Spinal cord (tissue), 10 donors: ENCODE data around the gene LDLRAD4. TPM values are rescaled to one million over a fixed set of nuclear protein-coding genes. Genes with fewer than 3 reads are reported as not detected.

Experiments used
- DNase-seq, 6 donors: peaks; one replicate each; pipeline versions ENCODE4 v3.0.0 to v3.0.0-alpha.2; 2013 to 2015; ENCODE audit warnings: low spot score in 6 of 6, low read depth in 4 of 6
- H3K27ac ChIP-seq: one replicate; pipeline ENCODE4 v1.5.1; 2013; ENCODE audit warnings: low read depth, low read length, control low read depth
- H3K27me3 ChIP-seq: one replicate; pipeline ENCODE4 v1.6.1; 2013; ENCODE audit warnings: low read length; ENCODE audit not compliant: control insufficient read depth, insufficient read depth
- H3K36me3 ChIP-seq: one replicate; pipeline ENCODE4 v1.6.1; 2013; ENCODE audit warnings: low read length; ENCODE audit not compliant: control insufficient read depth, insufficient read depth
- H3K4me1 ChIP-seq: one replicate; pipeline ENCODE4 v1.6.1; 2013; ENCODE audit warnings: low read length; ENCODE audit not compliant: control insufficient read depth, insufficient read depth
- H3K4me3 ChIP-seq: one replicate; pipeline ENCODE4 v1.5.1; 2013; ENCODE audit warnings: low read depth, low read length, control low read depth
- H3K9me3 ChIP-seq: one replicate; pipeline ENCODE4 v1.6.1; 2013; ENCODE audit warnings: low read length; ENCODE audit not compliant: control insufficient read depth, insufficient read depth
- WGBS: methylation state at CpG from one replicate; pipeline ENCODE4 v1.1.5; 2013; ENCODE audit warnings: missing lambda C conversion rate; ENCODE audit not compliant: insufficient coverage; 5-methylcytosine and 5-hydroxymethylcytosine counted together
- polyA plus RNA-seq, 2 donors: library from polyadenylated mRNA; unstranded; fragments of 120-200 nt; gene quantifications; one replicate each; pipeline ENCODE4 v1.2.1, GENCODE V29; 2013; ENCODE audit not compliant: insufficient read length in 2 of 2
- total RNA-seq, 2 donors: library from RNA; depleted of rRNA in 1 of 2; stranded (reverse); fragments of 120-200 nt in 1 of 2; fragments of >200 nt in 1 of 2; gene quantifications; one replicate each; pipeline versions ENCODE4 v1.2.3 to v1.2.4, GENCODE V29; 2013 to 2014
- donor health status: healthy.

The LDLRAD4 gene
- total and polyA plus RNA-seq, 4 donors = 26.7 to 67.7 (median 38.5) TPM

GRCh38 chr18:13481820-13482617 is 263.5 kb downstream of the LDLRAD4 start:
- peaks cover 17% of the 10 kb centered on the region for H3K4me1 ChIP-seq
- peaks cover 13% of the 10 kb centered on the region for H3K36me3 ChIP-seq
- no peak for DNase-seq
- H3K27me3 ChIP-seq = no peaks in the 10 kb centered on the region
- H3K27ac ChIP-seq = no peak overlapping the region
- 84% methylated on average over 11 of the region's 14 CpGs for WGBS
- H3K9me3 ChIP-seq = peaks cover 2% of the 10 kb centered on the region
- H3K4me3 ChIP-seq = no peak overlapping the region

GRCh38 chr18:13482618-13482945 is 264.0 kb downstream of the LDLRAD4 start:
- 90% methylated on average over 1 of the region's 1 CpG for WGBS
- Histone ChIP-seq H3K4me1 (peaks cover 15% of the 10 kb centered on the region), H3K27me3 (no peaks in the 10 kb centered on the region), H3K9me3 (peaks cover 2% of the 10 kb centered on the region), H3K27ac (no peak overlapping the region), H3K4me3 (no peak overlapping the region), H3K36me3 (peaks cover 18% of the 10 kb centered on the region)
- no peak for DNase-seq

- Histone ChIP-seq H3K36me3 (peaks cover 21% of the 10 kb centered on the region), H3K27ac (no peak overlapping the region), H3K4me3 (no peak overlapping the region), H3K27me3 (no peaks in the 10 kb centered on the region), H3K4me1 (peaks cover 15% of the 10 kb centered on the region), H3K9me3 (peaks cover 2% of the 10 kb centered on the region)
- 97% methylated on average over 8 of the region's 16 CpGs for WGBS
- no peak for DNase-seq
Observed at GRCh38 chr18:13483316-13484270, 265.0 kb downstream of the LDLRAD4 start.

DNA sequence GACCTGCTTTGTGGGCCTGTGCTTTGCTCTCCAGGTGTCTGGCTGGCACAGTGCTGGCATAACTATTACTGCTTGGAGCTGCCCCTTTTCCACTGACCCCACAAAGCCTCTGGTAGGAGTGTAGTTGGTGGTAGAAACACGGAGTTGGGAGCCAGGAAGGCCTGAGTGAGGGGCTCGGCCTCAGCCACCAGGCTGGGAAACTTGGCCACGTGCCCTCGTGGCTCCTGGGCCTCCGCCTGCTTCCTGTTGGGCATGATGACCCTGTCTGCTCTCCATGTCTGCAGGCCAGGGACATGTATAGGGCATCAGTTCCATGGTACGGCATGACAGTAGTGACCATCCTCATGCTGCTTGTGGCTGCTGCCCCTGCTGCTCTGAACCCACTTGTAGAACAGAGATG is 266.6 kb downstream of the LDLRAD4 start:
- Histone ChIP-seq H3K27me3 (no peaks in the 10 kb centered on the region), H3K27ac (no peak overlapping the region), H3K4me3 (no peak overlapping the region), H3K9me3 (no peaks in the 10 kb centered on the region), H3K36me3 (peaks cover 21% of the 10 kb centered on the region), H3K4me1 (peaks cover 15% of the 10 kb centered on the region)
- WGBS = 80% methylated on average over 5 of the region's 6 CpGs
- DNase-seq = no peak

GRCh38 chr18:13485604-13486003 is 267.0 kb downstream of the LDLRAD4 start:
- DNase-seq = no peak
- WGBS = 96% methylated on average over 5 of the region's 7 CpGs
- H3K36me3 ChIP-seq = peaks cover 21% of the 10 kb centered on the region
- H3K27me3 ChIP-seq = no peaks in the 10 kb centered on the region
- no peak overlapping the region for H3K27ac ChIP-seq
- H3K4me1 ChIP-seq = peaks cover 15% of the 10 kb centered on the region
- no peak overlapping the region for H3K4me3 ChIP-seq
- no peaks in the 10 kb centered on the region for H3K9me3 ChIP-seq

DNA sequence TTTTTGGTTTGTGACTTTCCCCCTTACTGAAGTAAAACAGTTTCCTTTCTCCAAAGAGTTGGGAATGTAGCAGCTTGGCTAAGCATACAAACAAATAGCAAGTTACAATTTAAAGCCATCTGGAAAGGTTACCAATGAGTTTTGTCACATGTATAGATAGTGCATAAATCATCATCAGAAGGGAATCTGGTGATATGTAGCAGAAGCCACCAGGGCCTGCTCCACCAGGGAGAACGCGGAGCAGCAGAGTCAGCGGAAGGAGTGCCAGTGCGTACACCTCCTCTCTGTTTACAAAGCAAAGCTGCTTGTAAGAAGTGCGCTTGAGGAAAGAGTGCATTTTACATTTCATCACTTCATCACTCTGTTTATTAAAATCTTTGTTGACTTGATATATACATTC is 267.7 kb downstream of the LDLRAD4 start:
- no peak overlapping the region for H3K27ac ChIP-seq
- H3K27me3 ChIP-seq = no peaks in the 10 kb centered on the region
- DNase-seq = peak in 1 of 6 donors; percentile 53
- WGBS = 89% methylated on average over 3 of the region's 5 CpGs
- no peaks in the 10 kb centered on the region for H3K9me3 ChIP-seq
- peaks cover 15% of the 10 kb centered on the region for H3K4me1 ChIP-seq
- H3K36me3 ChIP-seq = peaks cover 24% of the 10 kb centered on the region
- H3K4me3 ChIP-seq = no peak overlapping the region

- no peak for DNase-seq
- Histone ChIP-seq H3K27ac (no peak overlapping the region), H3K9me3 (no peaks in the 10 kb centered on the region), H3K4me1 (peaks cover 13% of the 10 kb centered on the region), H3K27me3 (no peaks in the 10 kb centered on the region), H3K36me3 (peaks cover 24% of the 10 kb centered on the region), H3K4me3 (no peak overlapping the region)
- 38% methylated on average over 4 of the region's 9 CpGs for WGBS
Observed at GRCh38 chr18:13486686-13487085, 268.1 kb downstream of the LDLRAD4 start.

DNA sequence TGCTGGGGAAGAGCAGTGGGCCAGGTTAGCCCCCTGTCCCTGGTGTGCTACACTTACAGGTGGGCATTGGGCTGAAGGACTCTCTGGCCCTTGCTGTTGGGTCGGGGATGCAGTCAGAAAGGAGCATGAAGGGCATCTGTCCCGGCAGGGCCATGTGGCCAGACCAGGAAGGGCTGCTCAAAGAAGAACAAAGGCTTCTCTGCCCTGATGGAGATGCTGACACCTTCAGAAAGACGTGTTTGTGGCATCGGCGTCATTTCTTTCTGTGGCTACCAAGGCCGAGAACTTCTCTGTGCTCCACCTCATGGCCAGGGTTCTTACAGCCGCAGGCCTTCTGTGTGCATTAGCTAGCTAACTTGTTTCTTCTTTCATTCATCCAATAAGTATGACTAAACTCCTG is 268.7 kb downstream of the LDLRAD4 start:
- Histone ChIP-seq H3K4me3 (no peak overlapping the region), H3K36me3 (peaks cover 19% of the 10 kb centered on the region), H3K27me3 (no peaks in the 10 kb centered on the region), H3K9me3 (no peaks in the 10 kb centered on the region), H3K4me1 (peaks cover 8% of the 10 kb centered on the region), H3K27ac (no peak overlapping the region)
- no peak for DNase-seq
- WGBS = 75% methylated on average over 7 of the region's 7 CpGs

DNA sequence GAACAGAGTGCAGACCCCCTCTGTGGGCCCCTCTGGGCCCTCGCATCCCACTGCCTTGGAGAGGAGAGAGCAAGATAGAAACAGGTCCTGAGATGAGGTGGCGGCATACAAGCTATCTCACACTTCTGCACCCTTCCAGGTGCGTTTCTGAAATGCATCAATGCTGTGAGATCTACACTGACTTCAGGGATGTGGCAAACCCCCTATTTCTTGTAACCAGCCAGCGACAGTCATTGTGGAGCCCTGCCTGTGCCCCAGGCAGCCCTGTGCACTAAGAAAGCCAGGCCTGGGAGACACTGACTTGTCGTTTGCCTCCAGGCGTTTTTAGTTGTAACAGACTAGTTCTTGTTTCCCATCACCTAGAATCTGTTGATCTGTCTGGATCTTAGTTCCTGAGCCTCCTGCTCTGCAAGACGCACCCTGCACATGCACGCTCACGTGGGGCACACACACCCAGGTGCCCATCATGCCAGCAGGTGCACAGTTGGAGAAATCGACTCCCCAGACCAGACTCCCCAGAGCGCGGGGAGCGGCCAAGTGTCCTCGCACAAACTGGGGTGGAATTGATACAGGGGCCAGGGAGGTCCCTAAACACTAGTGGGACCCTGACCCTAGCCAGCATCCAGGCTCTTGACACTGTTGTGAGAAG is 269.8 kb downstream of the LDLRAD4 start:
- H3K36me3 ChIP-seq = peaks cover 25% of the 10 kb centered on the region
- no peaks in the 10 kb centered on the region for H3K27me3 ChIP-seq
- H3K27ac ChIP-seq = no peak overlapping the region
- H3K4me3 ChIP-seq = no peak overlapping the region
- H3K9me3 ChIP-seq = no peaks in the 10 kb centered on the region
- peaks cover 5% of the 10 kb centered on the region for H3K4me1 ChIP-seq
- no peak for DNase-seq
- 93% methylated on average over 14 of the region's 14 CpGs for WGBS
